Erythroblast (primary cell): ENCODE results near the gene C16orf95.

ENCODE experiments used
- DNase-seq, 2 experiments: peaks; one replicate each; lab custom pipeline; 2025; lab: John Stamatoyannopoulos, UW
- GATA1 ChIP-seq: IDR thresholded peaks from 2 replicates; pipeline ENCODE4 v1.6.1; 2011; ENCODE audit warnings: low read depth, mild to moderate bottlenecking, control low read depth, low read length, moderate library complexity
- POLR2A ChIP-seq: IDR thresholded peaks from 2 replicates; pipeline ENCODE4 v1.6.1; 2011; ENCODE audit warnings: mild to moderate bottlenecking, low read length

Gene C16orf95

DNA sequence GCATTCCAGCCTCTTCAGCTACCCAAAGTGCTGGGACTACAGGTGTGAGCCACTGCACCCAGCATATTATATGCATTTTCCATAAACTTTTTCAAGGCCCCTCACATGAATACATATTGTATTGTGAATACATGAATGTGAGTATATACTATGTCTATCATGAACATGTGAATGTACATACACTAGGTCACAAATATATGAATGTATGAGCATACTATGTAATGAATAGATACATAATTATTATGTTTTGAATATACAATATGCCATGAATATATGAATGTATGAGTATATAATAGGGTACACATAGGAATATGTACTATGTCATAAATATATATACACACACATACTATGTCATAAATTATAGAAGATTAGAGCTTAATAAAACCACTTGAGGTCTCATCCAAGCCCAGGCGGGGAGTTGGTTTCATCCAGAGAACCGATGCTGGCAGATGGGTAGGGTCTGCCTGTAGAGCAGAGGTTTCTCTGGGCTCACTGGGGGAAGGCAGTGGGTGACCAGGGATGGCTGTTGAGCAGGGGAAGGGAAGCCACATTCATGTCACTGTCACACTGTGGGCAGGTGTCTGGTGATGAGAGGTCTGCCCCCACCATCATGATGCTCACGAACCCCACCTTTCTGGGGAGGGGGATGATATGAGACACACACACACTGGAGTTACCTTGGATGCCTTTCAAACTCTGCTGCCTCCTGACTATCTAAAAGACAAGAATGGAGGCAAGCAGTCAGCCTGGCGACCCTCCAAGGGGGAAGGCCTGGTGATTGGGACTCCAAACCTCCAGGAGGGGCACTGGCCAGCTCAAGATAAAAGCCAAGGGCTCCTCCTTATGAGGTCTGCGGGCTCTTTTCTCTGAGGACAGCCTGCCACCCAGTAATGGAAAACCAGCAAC is 7.3 kb downstream of the C16orf95 start:
- DNase-seq = peak; percentile 83 to 92
- TF ChIP-seq POLR2A (no peak), GATA1 (no peak)

DNA sequence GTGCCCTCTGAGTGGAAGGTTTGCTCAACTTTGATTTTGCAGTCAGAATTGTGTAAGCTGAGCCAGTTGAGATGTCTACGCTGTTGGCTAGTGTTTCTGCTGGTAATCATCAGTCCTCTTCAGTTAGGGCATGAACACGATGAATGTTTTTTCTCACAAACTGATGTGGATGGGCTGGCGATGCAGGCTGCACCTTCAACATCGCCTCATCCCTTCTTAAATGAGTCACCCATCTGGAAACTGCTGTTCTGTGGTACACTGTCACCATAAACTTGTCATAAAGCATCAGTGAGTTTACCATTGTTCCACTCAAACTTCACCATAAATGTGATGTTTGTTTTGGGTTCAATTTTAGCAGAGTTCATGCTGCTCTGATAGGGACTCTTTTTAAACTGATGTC is 8.4 kb downstream of the C16orf95 start:
- DNase-seq = no peak
- TF ChIP-seq POLR2A = no peak
- no peak for TF ChIP-seq GATA1

- TF ChIP-seq GATA1 (no peak), POLR2A (no peak)
- DNase-seq = no peak
These were observed 10.7 kb downstream of the C16orf95 start for GRCh38 chr16:87306516-87306915.

GRCh38 chr16:87305505-87306391 is 11.4 kb downstream of the C16orf95 start:
- TF ChIP-seq POLR2A = peak; percentile 26
- TF ChIP-seq GATA1 = no peak

DNA sequence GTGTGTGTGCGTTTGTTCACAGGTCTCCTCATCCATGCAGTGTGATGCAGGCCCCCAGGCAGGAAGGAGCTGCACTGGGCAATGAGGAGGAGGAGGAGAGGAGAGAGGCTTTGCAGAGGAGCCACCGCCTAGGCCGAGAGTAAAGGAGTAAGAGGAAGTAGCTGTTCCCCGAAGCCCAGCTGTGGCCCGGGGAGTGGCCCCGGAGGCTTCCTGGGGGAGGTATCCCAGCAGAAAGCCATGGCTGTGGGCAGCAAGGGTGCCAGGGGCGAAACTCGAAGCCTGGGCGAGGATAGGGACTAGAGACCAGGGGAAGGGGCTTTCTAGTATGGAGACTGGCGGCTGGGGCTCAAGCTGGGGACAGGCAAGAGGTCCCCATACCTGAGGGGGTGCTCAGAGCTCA is 12.2 kb downstream of the C16orf95 start:
- TF ChIP-seq GATA1 = no peak
- TF ChIP-seq POLR2A = no peak
- peak; percentile 23 to 29 for DNase-seq

More at GRCh38 chr16:87305505-87306391, 11.4 kb downstream of the C16orf95 start:
- peak; percentile 83 to 88 for DNase-seq

DNA sequence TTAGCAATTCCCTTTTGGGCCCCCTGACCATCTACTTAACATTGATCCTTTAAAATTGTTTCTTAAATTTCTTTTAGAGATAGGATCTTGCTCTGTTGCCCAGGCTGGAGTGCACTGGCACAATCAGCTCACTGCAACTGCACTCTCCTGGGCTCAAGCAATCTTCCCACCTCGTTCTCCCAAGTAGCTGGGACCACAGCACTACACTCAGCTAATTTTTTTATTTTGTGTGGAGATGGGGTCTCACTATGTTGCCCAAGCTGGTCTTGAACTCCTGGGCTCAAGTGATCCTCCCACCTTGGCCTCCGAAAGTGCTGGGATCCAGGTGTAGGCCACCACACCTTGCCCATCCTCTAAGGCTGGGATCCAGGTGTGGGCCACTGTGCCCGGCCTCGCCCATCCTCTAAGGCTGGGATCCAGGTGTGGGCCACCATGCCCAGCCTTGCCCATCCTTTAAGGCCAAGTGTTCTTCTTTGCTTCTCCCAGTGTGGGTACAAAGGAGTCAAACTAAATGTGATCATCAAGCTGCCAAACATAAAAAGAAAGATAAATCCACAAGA is 13.2 kb downstream of the C16orf95 start:
- TF ChIP-seq POLR2A (no peak), GATA1 (no peak)
- DNase-seq = no peak

GRCh38 chr16:87303431-87303930 is 13.7 kb downstream of the C16orf95 start:
- TF ChIP-seq GATA1 = no peak
- TF ChIP-seq POLR2A = no peak
- DNase-seq = peak in 1 of 2 experiments; percentile 33

DNA sequence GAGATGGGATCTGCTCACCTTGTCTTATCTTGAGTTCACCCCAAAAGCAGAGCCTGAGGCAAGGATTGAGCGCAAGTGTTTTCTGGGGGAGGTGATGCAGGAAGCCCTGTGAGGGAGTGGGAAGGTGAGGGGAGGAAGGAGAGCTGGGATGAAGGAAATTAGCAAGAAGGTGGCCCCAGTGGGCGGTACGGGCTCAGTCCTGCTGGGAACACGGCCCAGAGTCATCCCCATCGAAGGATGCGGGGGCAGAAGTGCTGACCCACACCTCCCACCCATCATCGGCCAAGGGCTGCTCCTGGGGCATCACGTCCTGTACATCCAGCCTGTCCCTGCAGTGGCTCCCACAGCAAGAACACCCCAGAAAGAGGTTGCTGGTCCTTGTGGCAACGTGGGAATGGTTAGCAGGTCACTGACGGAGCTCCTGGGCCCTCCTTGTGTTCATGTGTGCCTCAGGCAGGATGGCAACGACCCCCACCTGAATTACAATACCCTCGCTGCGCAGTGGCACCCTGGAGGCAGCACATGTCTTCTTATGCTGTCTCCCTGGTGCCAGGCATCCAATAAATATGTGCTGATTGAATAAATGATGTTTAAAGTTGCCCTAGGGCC is 18.2 kb downstream of the C16orf95 start:
- DNase-seq = no peak
- TF ChIP-seq POLR2A (no peak), GATA1 (no peak)

GRCh38 chr16:87297918-87298631 is 19.1 kb downstream of the C16orf95 start:
- DNase-seq = peak; percentile 32 to 65
- TF ChIP-seq POLR2A (no peak), GATA1 (no peak)

- TF ChIP-seq POLR2A = no peak
- TF ChIP-seq GATA1 = no peak
- no peak for DNase-seq
These were observed 19.8 kb downstream of the C16orf95 start for GRCh38 chr16:87297407-87297806.

DNA sequence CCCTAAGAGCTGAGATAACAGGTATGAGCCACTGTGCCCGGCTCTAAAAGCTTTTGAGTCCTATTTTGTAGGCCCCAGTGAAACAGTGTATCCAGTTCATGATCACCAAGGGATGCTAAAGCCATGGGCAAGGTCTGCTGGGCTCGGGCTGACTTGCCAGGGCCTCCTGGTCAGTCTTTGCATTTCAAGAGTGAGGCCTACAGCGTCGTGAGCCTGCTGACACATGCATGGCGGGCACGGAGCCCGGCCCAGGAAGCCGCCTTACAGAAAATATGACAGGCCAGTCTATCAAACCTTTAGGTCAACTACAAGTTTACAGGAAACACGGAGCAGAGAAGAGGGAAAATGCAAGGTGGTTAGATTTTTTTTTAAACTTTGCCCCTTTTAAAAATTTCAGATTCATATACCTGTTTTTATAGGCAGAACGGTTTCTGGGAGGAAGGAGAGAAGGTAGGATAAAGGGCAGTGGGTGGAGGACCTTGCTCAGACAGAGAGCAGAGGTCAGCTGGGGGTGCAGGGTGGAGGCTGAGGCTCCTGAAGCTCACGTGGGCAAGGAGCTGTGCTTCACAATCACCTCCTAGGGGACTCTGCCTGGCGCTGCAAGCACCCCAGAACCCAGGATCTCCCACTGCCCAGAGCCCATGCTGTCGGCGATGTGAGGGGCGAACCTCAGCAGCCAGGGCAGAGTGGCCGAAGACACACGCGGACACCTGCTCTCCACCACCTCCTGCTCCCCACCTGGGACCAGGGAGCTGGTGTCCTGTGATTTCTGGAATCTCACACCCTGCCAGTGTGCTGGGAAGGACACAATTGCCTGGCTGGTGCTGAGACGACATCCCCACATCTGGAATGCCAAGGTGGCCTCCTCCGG is 21.3 kb downstream of the C16orf95 start:
- no peak for TF ChIP-seq GATA1
- TF ChIP-seq POLR2A = no peak
- no peak for DNase-seq
